DMS53 treated with DMSO at 0.1 percent for 48 hours (cell line): Measurements from ENCODE around the gene CALML5.

Experiments used
- DNase-seq: peaks from one replicate; lab custom pipeline; 2025; ENCODE audit not compliant: unreplicated experiment; lab: John Stamatoyannopoulos, UW

The CALML5 gene

GRCh38 chr10:5533098-5533731 is 33.8 kb upstream of the CALML5 start:
- no peak for DNase-seq

- DNase-seq = no peak
Measured at GRCh38 chr10:5532618-5533097, 33.3 kb upstream of the CALML5 start.

DNA sequence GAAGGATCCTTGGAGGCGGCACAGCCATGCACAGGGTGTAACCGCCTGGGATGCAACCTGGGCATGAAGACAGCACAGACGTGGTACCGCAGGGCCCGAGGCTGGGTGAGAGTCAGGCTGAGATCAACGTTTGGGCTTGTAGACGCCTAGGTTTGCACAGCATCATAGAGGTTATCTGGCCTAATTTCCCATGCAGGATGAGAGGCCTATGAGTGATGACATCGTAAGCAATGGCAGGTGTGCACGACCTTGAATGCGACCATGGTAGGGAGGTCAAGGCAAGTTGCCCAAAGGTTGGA is 32.9 kb upstream of the CALML5 start:
- DNase-seq = no peak

DNA sequence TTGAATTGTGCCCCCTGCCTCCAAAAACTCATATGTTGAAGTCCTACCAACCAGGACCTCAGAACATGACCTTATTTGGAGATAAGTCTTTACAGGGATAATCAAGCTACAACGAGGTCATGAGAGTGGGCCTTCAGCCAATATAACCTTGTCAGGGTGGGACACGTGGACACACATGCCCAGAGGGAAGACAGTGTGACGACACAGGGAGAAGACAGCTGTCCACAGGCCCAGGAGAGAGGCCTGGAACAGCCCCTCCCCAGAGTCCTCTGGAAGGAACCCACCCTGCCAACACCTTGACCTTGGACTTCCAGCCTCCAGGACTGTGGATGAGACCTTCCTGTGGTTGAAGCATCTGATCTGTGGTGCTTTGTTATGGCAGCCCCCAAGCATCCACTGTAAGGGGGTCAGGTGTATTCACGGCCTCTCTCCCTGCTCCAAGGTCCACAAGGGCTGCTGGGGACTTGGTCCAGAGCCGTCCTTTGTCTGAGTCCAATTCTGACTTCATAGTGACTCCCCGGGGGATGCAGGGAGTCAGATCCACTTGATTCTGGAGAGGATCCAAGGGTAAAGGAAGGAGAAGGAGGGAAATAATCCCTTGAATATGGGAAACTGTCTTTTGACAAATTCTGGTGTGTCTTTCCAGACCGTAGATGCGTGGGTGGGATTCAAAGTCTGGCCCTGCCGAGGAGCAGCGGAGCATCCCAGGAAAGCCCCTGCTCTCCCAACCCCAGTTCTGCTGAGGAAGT is 32.4 kb upstream of the CALML5 start:
- no peak for DNase-seq

DNA sequence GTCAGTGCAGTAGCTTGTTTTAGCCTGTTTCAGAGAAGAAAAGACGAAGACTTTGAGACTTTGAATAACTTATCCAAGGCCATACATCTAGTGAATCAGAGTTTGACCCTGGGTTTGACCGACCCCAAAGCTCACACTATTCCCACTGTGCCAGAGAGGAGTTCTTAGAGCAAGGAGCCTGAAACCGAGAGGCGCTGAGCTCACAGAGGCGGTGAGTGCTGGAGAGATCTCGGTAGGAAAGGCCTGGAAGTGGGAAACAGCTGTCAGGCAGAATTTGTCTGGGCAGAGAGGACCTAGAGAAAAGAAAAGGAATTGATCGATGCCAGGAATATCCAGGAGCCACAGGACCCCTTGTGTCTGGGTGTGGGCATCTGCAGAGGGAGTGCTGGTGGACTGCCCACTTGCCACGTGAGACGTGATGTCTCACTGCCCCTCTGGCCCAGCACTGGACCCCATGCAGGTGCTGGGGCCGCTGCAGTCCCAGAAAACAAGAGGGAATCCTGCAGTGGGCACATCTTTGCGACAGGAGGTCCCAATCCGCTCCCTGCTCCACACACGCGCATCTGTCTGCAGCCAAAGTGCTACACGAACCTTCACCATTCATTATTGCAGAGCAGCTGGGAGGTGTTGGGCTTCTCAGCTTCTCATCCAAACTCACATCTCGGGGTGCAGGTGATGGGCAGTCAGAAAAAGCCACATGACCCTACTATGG is 31.6 kb upstream of the CALML5 start:
- no peak for DNase-seq

DNA sequence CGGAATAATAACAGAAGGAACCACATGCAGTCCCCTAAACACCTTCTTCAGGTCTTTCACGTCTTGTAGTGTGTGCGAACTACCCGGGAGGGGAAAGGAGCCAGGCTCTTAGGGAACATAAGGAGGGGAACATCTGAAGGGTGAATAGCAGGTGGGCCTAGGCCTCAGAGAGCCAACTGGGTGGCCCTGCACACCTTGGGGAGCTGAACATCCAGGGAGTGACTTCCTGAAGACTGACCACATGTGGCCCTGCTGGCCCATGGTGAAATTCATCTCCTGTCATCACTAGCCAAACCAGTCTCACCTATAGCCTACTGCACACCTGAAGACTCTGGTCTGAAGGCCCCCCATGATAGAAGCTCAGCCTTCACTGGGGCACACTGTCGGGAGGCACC is 31.0 kb upstream of the CALML5 start:
- no peak for DNase-seq

DNA sequence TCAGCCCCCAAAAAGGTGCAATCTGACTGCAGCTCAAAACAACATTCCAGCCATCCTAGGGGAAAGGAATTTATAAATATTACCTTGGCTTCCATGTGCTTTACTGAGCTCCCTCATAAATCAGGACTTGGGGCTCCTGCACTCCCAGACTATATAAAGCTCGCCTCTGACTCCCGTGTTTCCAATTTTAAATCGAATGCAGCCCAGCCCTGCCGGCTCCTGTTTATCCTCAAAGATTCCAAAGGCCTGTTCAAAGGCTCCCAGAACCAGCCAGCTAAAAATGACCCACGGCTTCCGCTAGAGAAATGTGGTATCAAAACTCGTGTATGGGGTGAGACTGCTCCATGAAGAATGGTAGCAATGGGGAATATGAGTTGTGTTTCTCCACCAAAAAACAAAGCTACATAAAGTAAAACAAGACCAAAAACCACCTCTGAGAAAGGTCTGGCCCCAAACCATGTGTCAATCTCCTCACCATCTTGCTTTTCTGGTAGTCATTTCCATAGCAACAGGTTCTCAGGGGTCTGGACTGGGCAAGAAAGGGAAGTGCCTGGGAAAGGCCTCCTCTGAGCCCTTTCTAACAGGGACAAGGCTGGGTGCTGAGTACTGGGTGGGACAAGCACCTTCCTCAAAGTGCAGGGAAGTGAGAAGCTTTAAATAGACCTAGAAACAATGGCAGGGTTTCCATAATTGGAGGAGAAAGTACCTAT is 30.5 kb upstream of the CALML5 start:
- no peak for DNase-seq

DNA sequence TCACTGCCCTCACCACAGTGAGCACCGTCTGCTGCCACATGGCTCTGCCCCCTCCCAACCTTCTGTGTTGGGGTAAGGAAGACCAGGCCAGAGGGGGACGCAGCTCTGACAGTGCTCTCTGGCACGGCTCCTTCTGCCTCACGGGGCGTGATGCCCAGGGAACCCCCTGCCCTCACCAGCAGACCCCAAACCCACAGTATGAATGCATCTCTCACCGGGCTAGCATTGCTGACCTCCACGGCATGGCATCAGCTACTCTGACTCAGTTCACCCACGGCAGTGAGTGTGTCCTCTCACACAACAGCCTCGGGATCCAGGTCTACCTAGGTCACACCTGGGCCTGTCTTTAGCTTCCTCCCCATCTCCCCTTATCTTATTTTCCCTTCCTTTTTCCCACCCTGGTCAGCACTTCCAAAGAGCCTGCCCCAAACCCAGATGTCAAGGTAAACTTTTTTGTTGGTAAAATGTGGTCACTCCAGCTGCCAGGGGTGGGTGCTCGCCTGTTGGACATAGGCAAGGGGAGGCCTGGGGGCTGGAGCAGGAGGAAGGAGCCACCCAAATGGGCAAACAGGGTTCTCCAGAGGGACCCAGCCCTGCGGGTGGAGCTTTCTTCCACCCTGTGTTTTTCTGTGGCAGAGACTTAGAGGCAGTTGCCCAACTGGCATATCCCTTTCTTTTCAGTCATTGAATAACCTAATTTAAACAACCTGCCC is 29.8 kb upstream of the CALML5 start:
- no peak for DNase-seq

GRCh38 chr10:5527332-5528200 is 28.2 kb upstream of the CALML5 start:
- peak; percentile 83 for DNase-seq

- no peak for DNase-seq
Measured at GRCh38 chr10:5526691-5527331, 27.4 kb upstream of the CALML5 start.

DNA sequence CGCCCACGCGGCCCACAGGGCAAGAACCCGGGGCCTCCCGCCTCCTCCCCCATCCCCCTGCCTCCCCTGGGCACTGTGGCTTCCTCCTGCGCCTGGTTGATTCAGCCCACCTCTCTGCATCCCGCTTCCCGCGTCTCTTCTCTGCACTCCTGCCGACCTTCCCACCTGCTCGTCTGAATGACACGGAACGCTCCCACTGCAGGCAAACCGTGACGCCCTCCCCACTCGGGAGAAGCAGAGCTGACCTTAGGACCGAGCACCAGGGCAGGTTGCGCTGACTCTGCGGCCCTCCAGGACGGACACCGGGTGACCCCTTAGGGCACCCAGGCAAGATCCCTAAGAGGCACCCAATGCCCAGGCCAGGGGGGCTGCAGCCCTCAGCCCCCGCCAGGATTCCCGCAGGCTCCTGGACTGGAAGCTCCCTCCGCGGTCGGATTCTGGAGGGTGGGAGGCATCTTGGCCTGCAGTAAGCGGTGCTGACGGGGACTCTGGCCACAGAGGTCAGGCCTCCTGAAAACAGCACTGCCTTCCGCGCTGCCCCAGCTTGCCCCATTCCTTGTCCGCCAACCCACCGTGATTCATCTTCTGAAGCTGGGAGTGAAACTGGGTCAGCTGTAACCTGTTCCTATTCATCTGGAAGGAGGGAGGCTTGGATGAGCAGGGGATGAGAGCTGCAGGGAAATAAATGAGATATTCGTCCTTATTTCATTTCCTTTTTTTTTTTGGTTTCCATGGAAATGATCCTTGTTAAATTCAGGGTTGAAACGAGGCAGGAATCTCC is 26.4 kb upstream of the CALML5 start:
- DNase-seq = peak; percentile 56

GRCh38 chr10:5524641-5525560 is 25.5 kb upstream of the CALML5 start, which contains the start of gene CALML3:
Gene CALML3, plus strand, starts transcription at chr10:5524961. Its CDS starts 125 bp downstream, at chr10:5525086.
- DNase-seq = peak; percentile 73

DNA sequence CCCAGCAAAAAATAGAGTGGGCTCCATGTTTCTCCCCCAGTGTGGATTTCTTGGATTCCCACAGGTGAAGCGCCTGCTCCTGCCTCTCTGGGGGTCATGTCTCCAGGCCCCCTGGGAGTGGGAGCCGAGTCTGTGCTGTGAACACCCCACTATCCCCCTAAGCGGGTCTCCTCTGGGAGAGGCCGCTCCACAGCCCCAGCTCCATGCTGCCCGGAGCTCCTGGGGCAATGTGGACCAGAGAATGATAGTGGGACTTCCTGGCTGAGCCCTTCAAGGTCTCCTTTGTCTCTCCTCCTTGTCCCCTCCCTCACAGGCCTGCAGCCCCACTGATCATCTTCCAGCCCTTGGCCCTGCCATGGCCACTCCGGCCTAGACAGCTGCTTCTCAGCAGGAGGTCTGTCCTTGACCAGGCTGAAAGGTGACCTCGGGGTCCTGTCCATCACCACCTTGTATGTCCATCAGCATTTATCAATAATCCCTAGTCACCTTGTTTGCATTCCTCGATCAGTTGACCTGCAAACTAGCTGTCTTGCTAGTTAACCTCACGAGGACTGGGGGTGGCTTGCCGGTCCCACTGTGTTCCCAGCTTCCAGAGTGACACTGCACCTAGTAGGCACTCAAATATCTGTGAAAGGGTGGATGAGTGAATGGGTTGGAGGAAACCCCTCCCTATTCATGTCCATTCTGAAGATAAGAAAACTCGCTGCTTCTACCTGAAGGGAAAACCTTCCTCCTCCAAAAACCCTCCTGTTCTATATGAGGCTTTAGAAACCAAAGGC is 24.6 kb upstream of the CALML5 start:
- DNase-seq = no peak

DNA sequence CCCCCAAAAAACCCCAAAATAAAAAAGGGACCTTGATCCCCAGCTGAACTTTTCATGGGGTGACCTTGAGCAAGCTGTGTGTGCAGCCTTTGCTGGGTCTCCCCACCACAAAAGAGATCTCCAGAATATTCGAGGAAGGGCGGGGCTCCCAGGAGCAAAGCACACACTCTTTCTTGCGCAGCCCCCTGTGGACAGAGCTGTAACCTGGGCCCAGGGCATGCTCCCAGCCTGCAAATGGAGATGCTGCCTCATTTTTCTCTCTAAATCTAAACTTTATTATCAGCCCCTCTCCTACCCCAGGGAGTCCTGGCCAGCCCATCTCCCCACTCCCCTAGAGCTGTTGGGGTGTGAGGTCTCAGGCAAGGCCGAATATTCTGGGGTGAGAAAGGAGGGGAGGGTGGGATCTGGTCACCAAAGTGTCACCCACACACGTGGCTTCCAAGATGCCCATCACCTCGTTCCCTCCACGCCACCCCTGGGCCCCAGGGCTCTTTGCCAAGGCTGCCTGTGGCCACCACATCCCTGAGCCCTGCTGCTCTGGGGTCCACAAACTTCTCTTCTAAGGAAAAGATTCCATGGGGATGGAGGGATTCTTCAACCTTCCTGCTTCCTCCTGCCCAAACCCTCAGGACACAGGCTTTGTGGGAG is 23.7 kb upstream of the CALML5 start:
- no peak for DNase-seq

DNA sequence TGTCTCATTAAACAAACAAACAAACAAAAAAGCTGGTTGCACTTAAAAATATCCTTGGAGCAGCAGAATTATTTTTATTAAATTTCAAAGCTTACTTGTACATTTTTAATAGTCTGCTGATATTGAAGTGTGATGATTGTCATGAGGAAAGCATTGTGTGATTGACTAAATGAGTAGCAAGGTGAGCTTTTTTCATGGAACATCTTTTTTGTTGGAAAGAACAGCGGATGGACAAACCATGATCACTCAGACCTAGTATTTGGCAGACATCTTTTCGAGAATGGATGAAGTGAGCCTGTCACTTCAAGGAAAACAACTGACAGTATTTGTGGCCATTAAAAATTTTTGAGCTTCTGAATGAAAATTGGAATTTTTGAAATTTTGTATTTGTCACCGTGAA is 19.7 kb upstream of the CALML5 start:
- DNase-seq = no peak

- DNase-seq = peak; percentile 99
Measured at GRCh38 chr10:5518143-5518542, 18.8 kb upstream of the CALML5 start.
